GM21447 (cell line): ENCODE data around the gene IL10RA.
A peak's percentile ranks its signal among the peaks of the same experiment; 100 is the strongest.
"Not testable (repeated sequence)": the region's sequence is repeated elsewhere in the genome, so short reads cannot be mapped to it uniquely, and the experiment has no call there.

Experiments used
- ATAC-seq: cut with Tn5 transposase; IDR thresholded peaks from one replicate; pipeline ENCODE4 v1.9.1; 2021; ENCODE audit not compliant: unreplicated experiment

Gene IL10RA

GRCh38 chr11:117985953-117986887 is at the start of gene IL10RA:
Gene IL10RA (plus strand): TSS chr11:117986394. CDS start chr11:117986468, 74 bp downstream.
- peak; percentile 82 for ATAC-seq

- ATAC-seq, result no peak
Measured at GRCh38 chr11:117936973-117937372, 49.2 kb upstream of the IL10RA start.

GRCh38 chr11:117940736-117941135 is 45.5 kb upstream of the IL10RA start:
- no peak for ATAC-seq

GRCh38 chr11:117941163-117941707 is 45.0 kb upstream of the IL10RA start:
- no peak for ATAC-seq

- ATAC-seq, result no peak
Measured at GRCh38 chr11:117941976-117942654, 44.1 kb upstream of the IL10RA start.

- no peak for ATAC-seq
Measured at GRCh38 chr11:117944554-117944953, 41.6 kb upstream of the IL10RA start.

GRCh38 chr11:117945047-117945810 is 41.0 kb upstream of the IL10RA start:
- ATAC-seq, result no peak

GRCh38 chr11:117946156-117946841 is 39.9 kb upstream of the IL10RA start:
- ATAC-seq, result no peak

- no peak for ATAC-seq
Measured at GRCh38 chr11:117946842-117947526, 39.2 kb upstream of the IL10RA start.

- ATAC-seq, result not testable (repeated sequence)
Measured at GRCh38 chr11:117947751-117948150, 38.4 kb upstream of the IL10RA start.

- not testable (repeated sequence) for ATAC-seq
Measured at GRCh38 chr11:117948466-117948865, 37.7 kb upstream of the IL10RA start.

- ATAC-seq, result no peak
Measured at GRCh38 chr11:117949062-117949461, 37.1 kb upstream of the IL10RA start.

GRCh38 chr11:117950301-117950700 is 35.9 kb upstream of the IL10RA start:
- no peak for ATAC-seq

- peak; percentile 50 for ATAC-seq
Measured at GRCh38 chr11:117950993-117951961, 34.9 kb upstream of the IL10RA start.

GRCh38 chr11:117953024-117953671 is 33.0 kb upstream of the IL10RA start:
- ATAC-seq, result no peak

GRCh38 chr11:117958949-117959348 is 27.2 kb upstream of the IL10RA start:
- ATAC-seq, result no peak

GRCh38 chr11:117959438-117960149 is 26.6 kb upstream of the IL10RA start:
- no peak for ATAC-seq

GRCh38 chr11:117960406-117960805 is 25.8 kb upstream of the IL10RA start:
- ATAC-seq, result no peak
